GM12878 (cell line): ENCODE results near the gene PCSK6. TPM values are rescaled to one million over a fixed set of nuclear protein-coding genes. Genes with fewer than 3 reads are reported as not detected.

Experiments
- CHD2 ChIP-seq: IDR thresholded peaks from 2 replicates; pipeline ENCODE4 v1.6.1; 2011; ENCODE audit warnings: low read depth, low read length, improper control_type of control experiment, borderline replicate concordance
- CHD4 ChIP-seq: fragments of 200-600 bp; sonication (generic); IDR thresholded peaks from 2 replicates; pipeline ENCODE4 v1.6.1; 2016; ENCODE audit warnings: mild to moderate bottlenecking
- EP300 ChIP-seq, 2 experiments: fragments of 150-350 bp in 1 of 2; IDR thresholded peaks; 2 replicates each; pipeline ENCODE4 v1.6.1; 2011 to 2012; ENCODE audit warnings: low read depth in 2 of 2, low read length in 2 of 2, borderline replicate concordance in 1 of 2, improper control_type of control experiment in 1 of 2, inconsistent platforms in 1 of 2; ENCODE audit not compliant: control insufficient read depth in 1 of 2
- ESRRA ChIP-seq: IDR thresholded peaks from 2 replicates; pipeline ENCODE4 v1.6.1; 2012; ENCODE audit warnings: mild to moderate bottlenecking, low read length, improper control_type of control experiment
- EZH2 ChIP-seq: IDR thresholded peaks from 2 replicates; pipeline ENCODE4 v1.6.1; 2012; ENCODE audit warnings: low read depth, mild to moderate bottlenecking, control low read depth, inconsistent platforms, low read length, borderline replicate concordance; ENCODE audit not compliant: control insufficient read depth
- JUNB ChIP-seq: IDR thresholded peaks from 2 replicates; pipeline ENCODE4 v1.6.1; 2016; ENCODE audit warnings: antibody characterized with exemption, mild to moderate bottlenecking
- POU2F2 ChIP-seq: IDR thresholded peaks from 3 replicates; pipeline ENCODE4 v1.6.1; 2011; ENCODE audit warnings: low read depth, mild to moderate bottlenecking, low read length, borderline replicate concordance
- REST ChIP-seq: IDR thresholded peaks from 2 replicates; pipeline ENCODE4 v1.6.1; 2012; ENCODE audit warnings: mild to moderate bottlenecking, low read depth, low read length
- SKIL ChIP-seq: fragments of 450-650 bp; IDR thresholded peaks from 2 replicates; pipeline ENCODE4 v1.6.1; 2017; ENCODE audit warnings: mild to moderate bottlenecking, low read depth, inconsistent platforms; ENCODE audit not compliant: poor library complexity, severe bottlenecking
- SREBF1 ChIP-seq: IDR thresholded peaks from 2 replicates; pipeline ENCODE4 v1.6.1; 2012; ENCODE audit warnings: mild to moderate bottlenecking, low read length
- SUZ12 ChIP-seq: fragments of 200-600 bp; sonication (generic); IDR thresholded peaks from one replicate; pipeline ENCODE4 v1.6.1; 2018; ENCODE audit warnings: antibody characterized with exemption, mild to moderate bottlenecking; ENCODE audit not compliant: unreplicated experiment
- USF2 ChIP-seq: IDR thresholded peaks from 2 replicates; pipeline ENCODE4 v1.6.1; 2011; ENCODE audit warnings: low read depth, low read length, improper control_type of control experiment, borderline replicate concordance
- ZNF592 ChIP-seq: fragments of 450-650 bp; IDR thresholded peaks from 2 replicates; pipeline ENCODE4 v1.6.1; 2017; ENCODE audit warnings: mild to moderate bottlenecking, moderate library complexity
- polyA plus RNA-seq, 11 experiments: library from polyadenylated mRNA; depleted of rRNA in 4 of 11; unstranded in 6 of 11; stranded (reverse) in 5 of 11; fragments of >200 nt; fragmentation: Nextera tagmentation in 4 of 11; fragmentation: Illumina TruSeq in 1 of 11; extraction: Ambion mirVana in 4 of 11; extraction: Trizol in 1 of 11; gene quantifications; 1 replicate in 1 of 11; 2 replicates in 10 of 11; pipeline versions ENCODE4 v1.2.1 to v1.2.3, GENCODE V29; 2011 to 2016; ENCODE audit warnings: inconsistent platforms in 2 of 11, missing spikeins in 2 of 11, low read depth in 1 of 11
- total RNA-seq, 4 experiments: library from RNA; depleted of rRNA in 3 of 4; stranded (reverse); fragments of >200 nt in 3 of 4; fragmentation: Illumina TruSeq in 1 of 4; extraction: Trizol in 1 of 4; gene quantifications; 2 replicates each; pipeline versions ENCODE4 v1.2.1 to v1.2.3, GENCODE V29; 2013 to 2021

The PCSK6 gene
- total and polyA plus RNA-seq, 10 of the 15 experiments (the other 5 are each of a cell fraction or from before 2014, with no cell fraction given), result 0.19 to 0.67 (median 0.25) TPM; not detected in 4

- 0 out of 2 replicates have a peak, but pooled peaks have one; percentile 3 for TF ChIP-seq ZNF592
- no peak for TF ChIP-seq CHD4
- peak; percentile 53 for TF ChIP-seq SKIL
- no peak for TF ChIP-seq CHD2
- no peak; the same call in 2 of the 3 replicates for TF ChIP-seq POU2F2
- TF ChIP-seq USF2, result no peak
- no peak for TF ChIP-seq SUZ12
- no peak for TF ChIP-seq REST
- no peak for TF ChIP-seq ESRRA
- TF ChIP-seq EP300 (IDR thresholded peaks at IDR 0.05; ENCODE audit: borderline replicate concordance in 1 of 2, control insufficient read depth in 1 of 2, low read depth in 2 of 2, low read length in 2 of 2), result peak in 1 of 2 experiments; percentile 70; a peak in 2 of 4 replicates
- TF ChIP-seq EZH2, result no peak
- no peak for TF ChIP-seq JUNB
- no peak for TF ChIP-seq SREBF1
These were observed 231.0 kb downstream of the PCSK6 start (continued) for GRCh38 chr15:101258238-101259144.
